Adrenal gland (tissue), 5 donors: ENCODE measurements around the gene ITPR1.

Experiments used
- POLR2A ChIP-seq, 2 donors: fragments of 450-650 bp; IDR thresholded peaks; one replicate each; pipeline ENCODE4 v1.6.1; 2017; ENCODE audit warnings: antibody characterized with exemption in 2 of 2, mild to moderate bottlenecking in 2 of 2, moderate library complexity in 1 of 2
- TF ChIP-seq, protein P1 (sequence below), 6 experiments: fragments of 450-650 bp in 4 of 6; fragments of 200-600 bp in 2 of 6; sonication (generic) in 1 of 6; IDR thresholded peaks; 1 replicate in 5 of 6; 2 replicates in 1 of 6; pipeline versions ENCODE4 v1.5.1 to v1.8.0; 2016 to 2021; ENCODE audit warnings: antibody characterized with exemption in 6 of 6, mild to moderate bottlenecking in 2 of 6, moderate library complexity in 1 of 6
- donor health status: DM: no; HTN: no; CAD: no.

DNA sequence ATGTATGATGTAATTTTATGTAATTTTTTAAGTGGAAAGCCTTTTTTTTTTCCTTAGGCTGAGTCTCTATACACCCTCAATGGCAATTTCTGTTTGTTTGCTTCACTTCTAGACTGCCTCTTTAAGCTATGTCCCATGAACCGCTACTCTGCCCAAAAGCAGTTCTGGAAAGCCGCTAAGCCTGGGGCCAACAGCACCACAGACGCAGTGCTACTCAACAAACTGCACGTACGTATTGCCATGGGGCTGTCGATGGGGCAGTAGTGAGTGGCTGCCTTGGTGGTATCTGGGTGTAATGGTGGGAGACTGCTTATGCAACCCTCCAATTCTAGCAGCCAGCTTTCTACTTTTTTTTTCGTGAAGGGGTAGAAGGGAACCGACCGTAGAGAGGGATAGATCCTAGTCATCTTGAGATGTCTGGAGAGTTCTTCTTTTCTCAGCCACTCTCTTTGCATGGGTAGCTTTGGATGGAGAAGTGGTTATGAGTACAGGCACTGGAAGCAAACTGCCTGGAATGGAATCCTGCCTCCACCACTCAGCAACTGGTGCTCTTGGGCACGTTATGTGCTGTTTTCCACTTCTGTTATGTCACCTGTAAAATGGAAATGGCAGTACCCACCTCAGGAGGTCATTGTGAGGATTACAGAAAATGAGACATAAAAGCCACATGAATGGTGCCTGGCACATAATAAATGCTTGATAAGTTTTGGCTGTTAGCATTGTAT lies 134.7 kb downstream of the ITPR1 start:
- TF ChIP-seq, protein P1, sequence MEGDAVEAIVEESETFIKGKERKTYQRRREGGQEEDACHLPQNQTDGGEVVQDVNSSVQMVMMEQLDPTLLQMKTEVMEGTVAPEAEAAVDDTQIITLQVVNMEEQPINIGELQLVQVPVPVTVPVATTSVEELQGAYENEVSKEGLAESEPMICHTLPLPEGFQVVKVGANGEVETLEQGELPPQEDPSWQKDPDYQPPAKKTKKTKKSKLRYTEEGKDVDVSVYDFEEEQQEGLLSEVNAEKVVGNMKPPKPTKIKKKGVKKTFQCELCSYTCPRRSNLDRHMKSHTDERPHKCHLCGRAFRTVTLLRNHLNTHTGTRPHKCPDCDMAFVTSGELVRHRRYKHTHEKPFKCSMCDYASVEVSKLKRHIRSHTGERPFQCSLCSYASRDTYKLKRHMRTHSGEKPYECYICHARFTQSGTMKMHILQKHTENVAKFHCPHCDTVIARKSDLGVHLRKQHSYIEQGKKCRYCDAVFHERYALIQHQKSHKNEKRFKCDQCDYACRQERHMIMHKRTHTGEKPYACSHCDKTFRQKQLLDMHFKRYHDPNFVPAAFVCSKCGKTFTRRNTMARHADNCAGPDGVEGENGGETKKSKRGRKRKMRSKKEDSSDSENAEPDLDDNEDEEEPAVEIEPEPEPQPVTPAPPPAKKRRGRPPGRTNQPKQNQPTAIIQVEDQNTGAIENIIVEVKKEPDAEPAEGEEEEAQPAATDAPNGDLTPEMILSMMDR (IDR thresholded peaks at IDR 0.05) = no peak
- no peak for TF ChIP-seq POLR2A (IDR thresholded peaks at IDR 0.05)
